IMR-90 (cell line): Measurements from ENCODE around the gene ERC2. TPM values are rescaled to one million over a fixed set of nuclear protein-coding genes. Genes with fewer than 3 reads are reported as not detected.

Source experiments
- ATAC-seq: fragments of 200-7000 bp; cut with Tn5 transposase; 2 replicates; pipeline ENCODE4 v1.9.1; 2020; ENCODE audit warnings: low read depth, mild to moderate bottlenecking, moderate library complexity
- BruUV-seq: library from RNA; stranded (reverse); fragments of 400-500 nt; replicated peaks from 2 replicates; lab custom pipeline; 2021; lab: Mats Ljungman, UMichigan
- CTCF ChIA-PET: fragments of 300-600 bp; formaldehyde crosslinking; extraction: SDS; loops from one replicate; lab custom pipeline; 2021; ENCODE audit warnings: antibody characterized with exemption; lab: Yijun Ruan, JAX
- POLR2A ChIA-PET: fragments of 300-600 bp; sonication (Branson Sonifier 250); formaldehyde crosslinking; loops from one replicate; lab custom pipeline; 2022; ENCODE audit warnings: antibody characterized with exemption; ENCODE audit not compliant: unreplicated experiment; lab: Charles Lee
- DNase-seq: peaks from one replicate; pipeline ENCODE4 v3.0.0; 2013
- H2AFZ ChIP-seq: replicated peaks from 2 replicates; pipeline ENCODE3; 2013; ENCODE audit warnings: low read length, mild to moderate bottlenecking; ENCODE audit not compliant: poor library complexity
- H2AK5ac ChIP-seq: 2 replicates; pipeline ENCODE4 v1.6.1; 2013; ENCODE audit warnings: low read depth, low read length, inconsistent platforms
- H2AK9ac ChIP-seq: replicated peaks from 2 replicates; pipeline ENCODE3; 2013; ENCODE audit warnings: mild to moderate bottlenecking, low read depth, low read length, moderate library complexity; ENCODE audit not compliant: poor library complexity
- H2BK120ac ChIP-seq: 2 replicates; pipeline ENCODE4 v1.6.1; 2013; ENCODE audit warnings: low read depth, low read length, inconsistent platforms
- H2BK15ac ChIP-seq: 3 replicates; pipeline ENCODE4 v1.6.1; 2013; ENCODE audit warnings: low read depth, low read length, inconsistent platforms
- H2BK20ac ChIP-seq: 2 replicates; pipeline ENCODE4 v1.6.1; 2013; ENCODE audit warnings: low read depth, mild to moderate bottlenecking, inconsistent platforms, low read length, moderate library complexity
- H2BK5ac ChIP-seq: 2 replicates; pipeline ENCODE4 v1.6.1; 2013; ENCODE audit warnings: mild to moderate bottlenecking, low read depth, low read length, inconsistent platforms; ENCODE audit not compliant: poor library complexity, severe bottlenecking
- H3K14ac ChIP-seq: replicated peaks from 2 replicates; pipeline ENCODE4 v1.6.1; 2013; ENCODE audit warnings: low read depth, low read length, inconsistent platforms
- H3K18ac ChIP-seq: 2 replicates; pipeline ENCODE4 v1.6.1; 2013; ENCODE audit warnings: low read depth, low read length, control low read depth
- H3K23ac ChIP-seq: 2 replicates; pipeline ENCODE4 v1.6.1; 2013; ENCODE audit warnings: low read depth, low read length, inconsistent platforms
- H3K27ac ChIP-seq: 2 replicates; pipeline ENCODE4 v1.5.1; 2013; ENCODE audit warnings: mild to moderate bottlenecking, control low read depth, low read length; ENCODE audit not compliant: insufficient read depth
- H3K27me3 ChIP-seq: 2 replicates; pipeline ENCODE4 v1.6.1; 2013; ENCODE audit warnings: low read length; ENCODE audit not compliant: control insufficient read depth, insufficient read depth
- H3K36me3 ChIP-seq: 2 replicates; pipeline ENCODE4 v1.6.1; 2013; ENCODE audit warnings: low read length, mixed read lengths; ENCODE audit not compliant: control insufficient read depth, insufficient read depth
- H3K4ac ChIP-seq: 2 replicates; pipeline ENCODE4 v1.6.1; 2013; ENCODE audit warnings: low read depth, low read length, inconsistent platforms
- H3K4me1 ChIP-seq: 2 replicates; pipeline ENCODE4 v1.6.1; 2013; ENCODE audit warnings: low read length, mixed read lengths; ENCODE audit not compliant: control insufficient read depth, insufficient read depth
- H3K4me2 ChIP-seq: 2 replicates; pipeline ENCODE4 v1.6.1; 2013; ENCODE audit warnings: low read depth, mild to moderate bottlenecking, control low read depth, low read length, moderate library complexity
- H3K4me3 ChIP-seq: 2 replicates; pipeline ENCODE4 v1.5.1; 2013; ENCODE audit warnings: low read depth, mild to moderate bottlenecking, control low read depth, low read length, moderate library complexity; ENCODE audit not compliant: insufficient read depth
- H3K56ac ChIP-seq: 2 replicates; pipeline ENCODE4 v1.6.1; 2013; ENCODE audit warnings: low read length, inconsistent platforms; ENCODE audit not compliant: insufficient read depth; ENCODE audit errors: extremely low read depth
- H3K79me1 ChIP-seq, 2 experiments: 2 replicates each; pipeline ENCODE4 v1.6.1; 2013; ENCODE audit warnings: low read length in 2 of 2, inconsistent platforms in 1 of 2, low read depth in 1 of 2
- H3K9ac ChIP-seq: 2 replicates; pipeline ENCODE4 v1.6.1; 2013; ENCODE audit warnings: low read depth, low read length, control low read depth
- H3K9me1 ChIP-seq: 2 replicates; pipeline ENCODE4 v1.6.1; 2013; ENCODE audit warnings: low read length, inconsistent platforms; ENCODE audit not compliant: insufficient read depth
- H3K9me3 ChIP-seq: 2 replicates; pipeline ENCODE4 v1.6.1; 2013; ENCODE audit warnings: low read length; ENCODE audit not compliant: control insufficient read depth, insufficient read depth
- H4K20me1 ChIP-seq: 2 replicates; pipeline ENCODE4 v1.6.1; 2013; ENCODE audit warnings: low read length, inconsistent platforms; ENCODE audit not compliant: insufficient read depth
- H4K5ac ChIP-seq: 2 replicates; pipeline ENCODE4 v1.6.1; 2013; ENCODE audit warnings: mild to moderate bottlenecking, low read depth, low read length, control low read depth
- H4K8ac ChIP-seq, 2 experiments: 2 replicates each; pipeline ENCODE4 v1.6.1; 2013; ENCODE audit warnings: low read depth in 2 of 2, low read length in 2 of 2, control low read depth in 1 of 2, inconsistent platforms in 1 of 2
- H4K91ac ChIP-seq: 2 replicates; pipeline ENCODE4 v1.6.1; 2013; ENCODE audit warnings: low read depth, low read length, inconsistent platforms; ENCODE audit not compliant: insufficient read depth
- BHLHE40 ChIP-seq: fragments of 150-350 bp; IDR thresholded peaks from 2 replicates; pipeline ENCODE4 v1.6.1; 2016; ENCODE audit warnings: mild to moderate bottlenecking, low read depth, low read length
- CEBPB ChIP-seq: IDR thresholded peaks from 2 replicates; pipeline ENCODE4 v1.6.1; 2012; ENCODE audit warnings: low read depth, low read length, improper control_type of control experiment
- CHD1 ChIP-seq: IDR thresholded peaks from 2 replicates; pipeline ENCODE4 v1.6.1; 2012; ENCODE audit warnings: low read depth, low read length, improper control_type of control experiment
- FOS ChIP-seq: fragments of 150-350 bp; IDR thresholded peaks from 2 replicates; pipeline ENCODE4 v1.6.1; 2016; ENCODE audit warnings: low read depth, low read length
- MAFK ChIP-seq: IDR thresholded peaks from 2 replicates; pipeline ENCODE4 v1.6.1; 2012; ENCODE audit warnings: low read depth, low read length, improper control_type of control experiment
- MXI1 ChIP-seq: IDR thresholded peaks from 2 replicates; pipeline ENCODE4 v1.6.1; 2012; ENCODE audit warnings: low read depth, mild to moderate bottlenecking, low read length, moderate library complexity, borderline replicate concordance
- NFE2L2 ChIP-seq: fragments of 150-350 bp; IDR thresholded peaks from 2 replicates; pipeline ENCODE4 v1.6.1; 2016; ENCODE audit warnings: low read depth, mild to moderate bottlenecking, low read length
- POLR2A ChIP-seq: IDR thresholded peaks from 2 replicates; pipeline ENCODE4 v1.6.1; 2012; ENCODE audit warnings: mild to moderate bottlenecking, low read depth, low read length
- RAD21 ChIP-seq: IDR thresholded peaks from 2 replicates; pipeline ENCODE4 v1.6.1; 2012; ENCODE audit warnings: low read length, improper control_type of control experiment
- RCOR1 ChIP-seq: IDR thresholded peaks from 2 replicates; pipeline ENCODE4 v1.6.1; 2012; ENCODE audit warnings: mild to moderate bottlenecking, low read length, improper control_type of control experiment; ENCODE audit not compliant: insufficient replicate concordance
- RFX5 ChIP-seq: IDR thresholded peaks from 2 replicates; pipeline ENCODE4 v1.8.0; 2012; ENCODE audit warnings: low read depth, mild to moderate bottlenecking, low read length, moderate library complexity
- SMC3 ChIP-seq: fragments of 150-350 bp; IDR thresholded peaks from 2 replicates; pipeline ENCODE4 v1.6.1; 2016; ENCODE audit warnings: low read depth, mild to moderate bottlenecking, antibody characterized with exemption, low read length, moderate library complexity
- USF2 ChIP-seq: fragments of 150-350 bp; IDR thresholded peaks from 2 replicates; pipeline ENCODE4 v1.6.1; 2017; ENCODE audit warnings: mild to moderate bottlenecking, antibody characterized with exemption, low read length, low read depth
- WGBS, 2 experiments: methylation state at CpG; one replicate each; pipeline versions ENCODE4 v1.1.5 to v1.1.7; 2013; ENCODE audit warnings: missing lambda C conversion rate in 2 of 2; ENCODE audit not compliant: insufficient read length in 1 of 2; ENCODE audit errors: extremely low coverage in 2 of 2; 5-methylcytosine and 5-hydroxymethylcytosine counted together
- dilution Hi-C: fragments of 300-500 bp; cut with HindIII; formaldehyde crosslinking; loops from one replicate; pipeline ENCODE4 v1.14.3; 2018; ENCODE audit warnings: low sequenced_read_pairs; ENCODE audit not compliant: unreplicated experiment
- in situ Hi-C: fragments of 300-500 bp; cut with MboI; formaldehyde crosslinking; loops from 3 replicates; pipeline ENCODE4 v1.14.3; 2019; ENCODE audit warnings: low sequenced_read_pairs, inconsistent platforms, mixed read lengths
- intact Hi-C: fragments of 100-400 bp; cut with micrococcal nuclease; formaldehyde crosslinking; loops from 2 replicates; pipeline ENCODE4 v1.10.0; 2022
- polyA plus RNA-seq, 3 experiments: library from polyadenylated mRNA; depleted of rRNA; stranded (reverse); fragments of >200 nt; gene quantifications; 2 replicates each; pipeline ENCODE4 v1.2.3, GENCODE V29; 2012; ENCODE audit warnings: low replicate concordance in 1 of 3
- total RNA-seq: library from RNA; depleted of rRNA; stranded (reverse); fragments of >200 nt; gene quantifications from 2 replicates; pipeline ENCODE4 v1.2.3, GENCODE V29; 2012

The ERC2 gene
- total and polyA plus RNA-seq, 2 of the 4 experiments (the other 2 are of a cell fraction): 0.17 to 0.18 TPM

GRCh38 chr3:55974421-55975165, 493.7 kb downstream of the ERC2 start:
- no peak overlapping the region for H3K18ac ChIP-seq
- no peaks in the 10 kb centered on the region for H3K9me3 ChIP-seq
- H3K14ac ChIP-seq: no peak overlapping the region
- H3K4me3 ChIP-seq: no peak overlapping the region
- H3K4me2 ChIP-seq: no peak overlapping the region
- H2AFZ ChIP-seq: no peak overlapping the region
- H2BK20ac ChIP-seq: no peak overlapping the region
- no peaks in the 10 kb centered on the region for H3K9me1 ChIP-seq
- CTCF ChIA-PET: no interaction called here
- no peaks in the 10 kb centered on the region for H3K4me1 ChIP-seq
- no peak overlapping the region for H3K23ac ChIP-seq
- H2AK5ac ChIP-seq: no peak overlapping the region
- no peaks in the 10 kb centered on the region for H3K27me3 ChIP-seq
- no peak overlapping the region for H3K9ac ChIP-seq
- no peak overlapping the region for H3K27ac ChIP-seq
- POLR2A ChIA-PET: no interaction called here
- H3K4ac ChIP-seq: no peak overlapping the region
- TF ChIP-seq SMC3: no peak
- no peak for TF ChIP-seq FOS
- TF ChIP-seq RAD21: no peak
- no peak for TF ChIP-seq USF2
- TF ChIP-seq CEBPB: no peak
- TF ChIP-seq MXI1: no peak
- TF ChIP-seq CHD1: no peak
- no peak for TF ChIP-seq RCOR1
- no peak for TF ChIP-seq RFX5
- TF ChIP-seq NFE2L2: no peak
- TF ChIP-seq POLR2A: no peak
- no peak for TF ChIP-seq MAFK
- no peak for TF ChIP-seq BHLHE40
- DNase-seq: no peak
- H2BK5ac ChIP-seq: no peak overlapping the region
- no peak overlapping the region for H2AK9ac ChIP-seq
- 68% methylated on average over 5 of the region's 13 CpGs; no CpG with 5 or more reads in 1 of the 2 experiments for WGBS, 2 experiments
- no TSS peak for BruUV-seq
- intact Hi-C loops: no loop called here
- no peaks in the 10 kb centered on the region for H3K79me1 ChIP-seq
- dilution Hi-C loops: no loop called here
- H3K56ac ChIP-seq: no peak overlapping the region
- H2BK15ac ChIP-seq: no peak overlapping the region
- no peaks in the 10 kb centered on the region for H4K20me1 ChIP-seq
- H4K8ac ChIP-seq: no peak overlapping the region
- in situ Hi-C loops: no loop called here
- H4K91ac ChIP-seq: no peak overlapping the region
- H3K36me3 ChIP-seq: no peaks in the 10 kb centered on the region
- no peak overlapping the region for H4K5ac ChIP-seq
- H2BK120ac ChIP-seq: no peak overlapping the region
- ATAC-seq: no peak
